ENCODE measurements around the gene ZNF143. TPM values are rescaled to one million over a fixed set of nuclear protein-coding genes. Genes with fewer than 3 reads are reported as not detected.

Gene ZNF143
- total and polyA plus RNA-seq, 2 of the 13 experiments (the other 11 are each of a cell fraction or from before 2014, with no cell fraction given) = 22.4 to 35.6 TPM

DNA sequence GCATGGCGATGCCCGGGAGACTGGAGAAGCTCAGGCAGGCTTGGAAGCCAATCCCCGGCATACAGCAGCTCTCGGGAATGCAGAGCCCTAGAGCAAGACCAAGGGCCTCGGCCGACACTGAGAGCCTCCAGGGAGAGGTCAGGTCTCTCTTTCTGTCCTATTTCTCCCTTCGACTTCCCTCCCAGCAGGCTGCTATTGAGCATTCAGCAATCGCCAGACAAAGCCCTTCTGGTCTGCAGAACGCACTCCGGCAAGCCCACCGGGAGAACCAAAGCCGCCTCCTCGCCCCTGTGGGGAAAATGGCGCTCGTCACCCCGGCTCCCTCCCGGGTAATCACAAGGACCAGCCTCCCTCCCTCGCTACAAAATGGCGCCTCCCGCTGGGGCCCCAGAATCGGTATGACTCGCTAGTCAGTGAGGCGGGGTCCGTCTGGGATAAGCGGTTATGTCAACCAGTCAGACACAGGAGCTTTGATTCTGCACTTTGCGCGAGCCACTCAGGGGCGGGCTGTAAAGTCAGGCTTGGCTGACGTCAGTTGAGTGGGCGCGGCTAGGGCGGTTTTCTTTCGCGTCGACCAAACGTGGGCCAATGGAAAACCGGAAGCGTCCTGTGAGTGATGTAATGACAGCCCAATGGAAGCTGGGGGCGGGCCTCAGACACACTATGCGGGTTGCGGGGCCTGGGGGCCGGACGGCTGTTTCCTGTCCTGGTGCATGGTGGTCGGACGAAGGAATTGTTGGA is at the start of gene ZNF143 (continued):
- TF ChIP-seq, protein P1, sequence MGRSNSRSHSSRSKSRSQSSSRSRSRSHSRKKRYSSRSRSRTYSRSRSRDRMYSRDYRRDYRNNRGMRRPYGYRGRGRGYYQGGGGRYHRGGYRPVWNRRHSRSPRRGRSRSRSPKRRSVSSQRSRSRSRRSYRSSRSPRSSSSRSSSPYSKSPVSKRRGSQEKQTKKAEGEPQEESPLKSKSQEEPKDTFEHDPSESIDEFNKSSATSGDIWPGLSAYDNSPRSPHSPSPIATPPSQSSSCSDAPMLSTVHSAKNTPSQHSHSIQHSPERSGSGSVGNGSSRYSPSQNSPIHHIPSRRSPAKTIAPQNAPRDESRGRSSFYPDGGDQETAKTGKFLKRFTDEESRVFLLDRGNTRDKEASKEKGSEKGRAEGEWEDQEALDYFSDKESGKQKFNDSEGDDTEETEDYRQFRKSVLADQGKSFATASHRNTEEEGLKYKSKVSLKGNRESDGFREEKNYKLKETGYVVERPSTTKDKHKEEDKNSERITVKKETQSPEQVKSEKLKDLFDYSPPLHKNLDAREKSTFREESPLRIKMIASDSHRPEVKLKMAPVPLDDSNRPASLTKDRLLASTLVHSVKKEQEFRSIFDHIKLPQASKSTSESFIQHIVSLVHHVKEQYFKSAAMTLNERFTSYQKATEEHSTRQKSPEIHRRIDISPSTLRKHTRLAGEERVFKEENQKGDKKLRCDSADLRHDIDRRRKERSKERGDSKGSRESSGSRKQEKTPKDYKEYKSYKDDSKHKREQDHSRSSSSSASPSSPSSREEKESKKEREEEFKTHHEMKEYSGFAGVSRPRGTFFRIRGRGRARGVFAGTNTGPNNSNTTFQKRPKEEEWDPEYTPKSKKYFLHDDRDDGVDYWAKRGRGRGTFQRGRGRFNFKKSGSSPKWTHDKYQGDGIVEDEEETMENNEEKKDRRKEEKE (IDR thresholded peaks at IDR 0.05) = no peak
- TF ChIP-seq, protein P2, sequence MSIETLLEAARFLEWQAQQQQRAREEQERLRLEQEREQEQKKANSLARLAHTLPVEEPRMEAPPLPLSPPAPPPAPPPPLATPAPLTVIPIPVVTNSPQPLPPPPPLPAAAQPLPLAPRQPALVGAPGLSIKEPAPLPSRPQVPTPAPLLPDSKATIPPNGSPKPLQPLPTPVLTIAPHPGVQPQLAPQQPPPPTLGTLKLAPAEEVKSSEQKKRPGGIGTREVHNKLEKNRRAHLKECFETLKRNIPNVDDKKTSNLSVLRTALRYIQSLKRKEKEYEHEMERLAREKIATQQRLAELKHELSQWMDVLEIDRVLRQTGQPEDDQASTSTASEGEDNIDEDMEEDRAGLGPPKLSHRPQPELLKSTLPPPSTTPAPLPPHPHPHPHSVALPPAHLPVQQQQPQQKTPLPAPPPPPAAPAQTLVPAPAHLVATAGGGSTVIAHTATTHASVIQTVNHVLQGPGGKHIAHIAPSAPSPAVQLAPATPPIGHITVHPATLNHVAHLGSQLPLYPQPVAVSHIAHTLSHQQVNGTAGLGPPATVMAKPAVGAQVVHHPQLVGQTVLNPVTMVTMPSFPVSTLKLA (IDR thresholded peaks at IDR 0.05) = no peak
- TF ChIP-seq KAT2B (IDR thresholded peaks at IDR 0.05; ENCODE audit: borderline replicate concordance, low read depth, low read length) = no peak
- TF ChIP-seq, protein P3, sequence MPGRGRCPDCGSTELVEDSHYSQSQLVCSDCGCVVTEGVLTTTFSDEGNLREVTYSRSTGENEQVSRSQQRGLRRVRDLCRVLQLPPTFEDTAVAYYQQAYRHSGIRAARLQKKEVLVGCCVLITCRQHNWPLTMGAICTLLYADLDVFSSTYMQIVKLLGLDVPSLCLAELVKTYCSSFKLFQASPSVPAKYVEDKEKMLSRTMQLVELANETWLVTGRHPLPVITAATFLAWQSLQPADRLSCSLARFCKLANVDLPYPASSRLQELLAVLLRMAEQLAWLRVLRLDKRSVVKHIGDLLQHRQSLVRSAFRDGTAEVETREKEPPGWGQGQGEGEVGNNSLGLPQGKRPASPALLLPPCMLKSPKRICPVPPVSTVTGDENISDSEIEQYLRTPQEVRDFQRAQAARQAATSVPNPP (CRISPR knock-in tag; IDR thresholded peaks at IDR 0.05) = 0 out of 2 replicates have a peak, but pooled peaks have one; percentile 53
- no peak for TF ChIP-seq ZNF24 (IDR thresholded peaks at IDR 0.05)
- 0 out of 2 replicates have a peak, but pooled peaks have one; percentile 22 for TF ChIP-seq NFATC3 (CRISPR knock-in tag; IDR thresholded peaks at IDR 0.05)
- TF ChIP-seq, protein P4, sequence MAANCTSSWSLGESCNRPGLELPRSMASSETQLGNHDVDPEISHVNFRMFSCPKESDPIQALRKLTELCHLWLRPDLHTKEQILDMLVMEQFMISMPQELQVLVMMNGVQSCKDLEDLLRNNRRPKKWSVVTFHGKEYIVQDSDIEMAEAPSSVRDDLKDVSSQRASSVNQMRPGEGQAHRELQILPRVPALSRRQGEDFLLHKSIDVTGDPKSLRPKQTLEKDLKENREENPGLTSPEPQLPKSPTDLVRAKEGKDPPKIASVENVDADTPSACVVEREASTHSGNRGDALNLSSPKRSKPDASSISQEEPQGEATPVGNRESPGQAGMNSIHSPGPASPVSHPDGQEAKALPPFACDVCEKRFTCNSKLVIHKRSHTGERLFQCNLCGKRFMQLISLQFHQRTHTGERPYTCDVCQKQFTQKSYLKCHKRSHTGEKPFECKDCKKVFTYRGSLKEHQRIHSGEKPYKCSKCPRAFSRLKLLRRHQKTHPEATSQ (CRISPR knock-in tag; IDR thresholded peaks at IDR 0.05; ENCODE audit: borderline replicate concordance) = peak; percentile 39; the same call in 1 of the 2 replicates
- TF ChIP-seq, protein P5, sequence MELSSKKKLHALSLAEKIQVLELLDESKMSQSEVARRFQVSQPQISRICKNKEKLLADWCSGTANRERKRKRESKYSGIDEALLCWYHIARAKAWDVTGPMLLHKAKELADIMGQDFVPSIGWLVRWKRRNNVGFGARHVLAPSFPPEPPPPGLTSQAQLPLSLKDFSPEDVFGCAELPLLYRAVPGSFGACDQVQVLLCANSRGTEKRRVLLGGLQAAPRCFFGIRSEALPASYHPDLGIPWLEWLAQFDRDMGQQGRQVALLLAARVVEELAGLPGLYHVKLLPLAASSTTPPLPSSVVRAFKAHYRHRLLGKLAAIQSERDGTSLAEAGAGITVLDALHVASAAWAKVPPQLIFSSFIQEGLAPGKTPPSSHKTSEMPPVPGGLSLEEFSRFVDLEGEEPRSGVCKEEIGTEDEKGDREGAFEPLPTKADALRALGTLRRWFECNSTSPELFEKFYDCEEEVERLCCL (CRISPR knock-in tag; IDR thresholded peaks at IDR 0.05; ENCODE audit: borderline replicate concordance) = no peak
- TF ChIP-seq, protein P6, sequence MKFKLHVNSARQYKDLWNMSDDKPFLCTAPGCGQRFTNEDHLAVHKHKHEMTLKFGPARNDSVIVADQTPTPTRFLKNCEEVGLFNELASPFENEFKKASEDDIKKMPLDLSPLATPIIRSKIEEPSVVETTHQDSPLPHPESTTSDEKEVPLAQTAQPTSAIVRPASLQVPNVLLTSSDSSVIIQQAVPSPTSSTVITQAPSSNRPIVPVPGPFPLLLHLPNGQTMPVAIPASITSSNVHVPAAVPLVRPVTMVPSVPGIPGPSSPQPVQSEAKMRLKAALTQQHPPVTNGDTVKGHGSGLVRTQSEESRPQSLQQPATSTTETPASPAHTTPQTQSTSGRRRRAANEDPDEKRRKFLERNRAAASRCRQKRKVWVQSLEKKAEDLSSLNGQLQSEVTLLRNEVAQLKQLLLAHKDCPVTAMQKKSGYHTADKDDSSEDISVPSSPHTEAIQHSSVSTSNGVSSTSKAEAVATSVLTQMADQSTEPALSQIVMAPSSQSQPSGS (CRISPR knock-in tag; IDR thresholded peaks at IDR 0.05) = peak; percentile 56; the same call in 1 of the 2 replicates
- TF ChIP-seq SIX4 (CRISPR knock-in tag; IDR thresholded peaks at IDR 0.05) = no peak
- no peak for TF ChIP-seq KDM4B (CRISPR knock-in tag; IDR thresholded peaks at IDR 0.05)
- peak; percentile 43; the same call in 1 of the 2 replicates for TF ChIP-seq ZNF264 (CRISPR knock-in tag; IDR thresholded peaks at IDR 0.05)
- TF ChIP-seq, protein P7, sequence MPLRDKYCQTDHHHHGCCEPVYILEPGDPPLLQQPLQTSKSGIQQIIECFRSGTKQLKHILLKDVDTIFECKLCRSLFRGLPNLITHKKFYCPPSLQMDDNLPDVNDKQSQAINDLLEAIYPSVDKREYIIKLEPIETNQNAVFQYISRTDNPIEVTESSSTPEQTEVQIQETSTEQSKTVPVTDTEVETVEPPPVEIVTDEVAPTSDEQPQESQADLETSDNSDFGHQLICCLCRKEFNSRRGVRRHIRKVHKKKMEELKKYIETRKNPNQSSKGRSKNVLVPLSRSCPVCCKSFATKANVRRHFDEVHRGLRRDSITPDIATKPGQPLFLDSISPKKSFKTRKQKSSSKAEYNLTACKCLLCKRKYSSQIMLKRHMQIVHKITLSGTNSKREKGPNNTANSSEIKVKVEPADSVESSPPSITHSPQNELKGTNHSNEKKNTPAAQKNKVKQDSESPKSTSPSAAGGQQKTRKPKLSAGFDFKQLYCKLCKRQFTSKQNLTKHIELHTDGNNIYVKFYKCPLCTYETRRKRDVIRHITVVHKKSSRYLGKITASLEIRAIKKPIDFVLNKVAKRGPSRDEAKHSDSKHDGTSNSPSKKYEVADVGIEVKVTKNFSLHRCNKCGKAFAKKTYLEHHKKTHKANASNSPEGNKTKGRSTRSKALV (CRISPR knock-in tag; IDR thresholded peaks at IDR 0.05) = no peak
- TF ChIP-seq ZNF768 (CRISPR knock-in tag; IDR thresholded peaks at IDR 0.05) = peak; percentile 31; the same call in 1 of the 2 replicates
- no peak for TF ChIP-seq HIVEP1 (CRISPR knock-in tag; IDR thresholded peaks at IDR 0.05)
- no peak for TF ChIP-seq ZNF33A (CRISPR knock-in tag; IDR thresholded peaks at IDR 0.05; ENCODE audit: borderline replicate concordance)
